Progenitor cell of endocrine pancreas (in vitro differentiated cells): ENCODE results near the gene SGPP2. TPM values are rescaled to one million over a fixed set of nuclear protein-coding genes. Genes with fewer than 3 reads are reported as not detected.

Experiments
- DNase-seq: peaks from one replicate; pipeline ENCODE4 v3.0.0; 2021; ENCODE audit warnings: low spot score; ENCODE audit not compliant: unreplicated experiment
- H3K27ac Mint-ChIP-seq: 2 replicates; pipeline ENCODE4 v1.8.0; 2021; ENCODE audit warnings: mild to moderate bottlenecking, moderate library complexity, mixed read lengths
- H3K27me3 Mint-ChIP-seq: 2 replicates; pipeline ENCODE4 v1.8.0; 2021; ENCODE audit warnings: mixed read lengths
- H3K36me3 Mint-ChIP-seq: 2 replicates; pipeline ENCODE4 v1.8.0; 2022; ENCODE audit warnings: mixed read lengths; ENCODE audit not compliant: insufficient read depth
- H3K4me1 Mint-ChIP-seq: 2 replicates; pipeline ENCODE4 v1.8.0; 2021; ENCODE audit warnings: low read depth, mixed read lengths
- H3K4me3 Mint-ChIP-seq: 2 replicates; pipeline ENCODE4 v1.8.0; 2021; ENCODE audit warnings: low read depth, mild to moderate bottlenecking, moderate library complexity, mixed read lengths
- H3K9me3 Mint-ChIP-seq: 2 replicates; pipeline ENCODE4 v1.8.0; 2021; ENCODE audit warnings: low read depth, mixed read lengths
- CTCF ChIP-seq: fragments of 200-600 bp; sonication (generic); IDR thresholded peaks from one replicate; pipeline ENCODE4 v1.5.0; 2021; ENCODE audit warnings: antibody characterized with exemption, mild to moderate bottlenecking; ENCODE audit not compliant: unreplicated experiment
- total RNA-seq: library from RNA; stranded (reverse); gene quantifications from 2 replicates; pipeline ENCODE4 v1.2.1, GENCODE V29; 2021

SGPP2 gene
- total RNA-seq, 1 donor from 2014 or later: 19.8 TPM

GRCh38 chr2:222544661-222545060 is 120.3 kb downstream of the SGPP2 start:
- Mint-ChIP-seq H3K27me3 (peaks cover 12% of the 10 kb centered on the region), H3K4me3 (no peak overlapping the region), H3K9me3 (no peaks in the 10 kb centered on the region), H3K36me3 (no peaks in the 10 kb centered on the region), H3K4me1 (no peaks in the 10 kb centered on the region), H3K27ac (no peak overlapping the region)
- no peak for TF ChIP-seq CTCF
- no peak for DNase-seq

GRCh38 chr2:222545823-222546795 is 121.8 kb downstream of the SGPP2 start:
- no peak overlapping the region for H3K4me3 Mint-ChIP-seq
- no peaks in the 10 kb centered on the region for H3K4me1 Mint-ChIP-seq
- TF ChIP-seq CTCF: no peak
- H3K36me3 Mint-ChIP-seq: no peaks in the 10 kb centered on the region
- H3K27ac Mint-ChIP-seq: no peak overlapping the region
- no peak for DNase-seq
- no peaks in the 10 kb centered on the region for H3K9me3 Mint-ChIP-seq
- H3K27me3 Mint-ChIP-seq: peaks cover 12% of the 10 kb centered on the region

- TF ChIP-seq CTCF: no peak
- no peak for DNase-seq
- Mint-ChIP-seq H3K27ac (no peak overlapping the region), H3K9me3 (no peaks in the 10 kb centered on the region), H3K27me3 (peaks cover 12% of the 10 kb centered on the region), H3K36me3 (no peaks in the 10 kb centered on the region), H3K4me1 (no peaks in the 10 kb centered on the region), H3K4me3 (no peak overlapping the region)
These were observed 122.7 kb downstream of the SGPP2 start for GRCh38 chr2:222547083-222547482.

- Mint-ChIP-seq H3K27ac (no peak overlapping the region), H3K9me3 (no peaks in the 10 kb centered on the region), H3K36me3 (no peaks in the 10 kb centered on the region), H3K4me1 (no peaks in the 10 kb centered on the region), H3K4me3 (no peak overlapping the region), H3K27me3 (peaks cover 16% of the 10 kb centered on the region)
- TF ChIP-seq CTCF: no peak
- DNase-seq: no peak
These were observed 124.6 kb downstream of the SGPP2 start for GRCh38 chr2:222548992-222549391.

GRCh38 chr2:222554517-222554916 is 130.2 kb downstream of the SGPP2 start:
- no peak for TF ChIP-seq CTCF
- H3K4me3 Mint-ChIP-seq: no peak overlapping the region
- H3K36me3 Mint-ChIP-seq: peaks cover 4% of the 10 kb centered on the region
- no peaks in the 10 kb centered on the region for H3K9me3 Mint-ChIP-seq
- H3K27ac Mint-ChIP-seq: no peak overlapping the region
- H3K27me3 Mint-ChIP-seq: peaks cover 17% of the 10 kb centered on the region
- no peaks in the 10 kb centered on the region for H3K4me1 Mint-ChIP-seq
- no peak for DNase-seq
